KG1 (cell line): Measurements from ENCODE around the gene ARHGAP26.

Experiments used
- DNase-seq: peaks from one replicate; lab custom pipeline; 2025; lab: John Stamatoyannopoulos, UW

ARHGAP26 gene

GRCh38 chr5:142814122-142814521 is 43.9 kb downstream of the ARHGAP26 start:
- DNase-seq: no peak

DNA sequence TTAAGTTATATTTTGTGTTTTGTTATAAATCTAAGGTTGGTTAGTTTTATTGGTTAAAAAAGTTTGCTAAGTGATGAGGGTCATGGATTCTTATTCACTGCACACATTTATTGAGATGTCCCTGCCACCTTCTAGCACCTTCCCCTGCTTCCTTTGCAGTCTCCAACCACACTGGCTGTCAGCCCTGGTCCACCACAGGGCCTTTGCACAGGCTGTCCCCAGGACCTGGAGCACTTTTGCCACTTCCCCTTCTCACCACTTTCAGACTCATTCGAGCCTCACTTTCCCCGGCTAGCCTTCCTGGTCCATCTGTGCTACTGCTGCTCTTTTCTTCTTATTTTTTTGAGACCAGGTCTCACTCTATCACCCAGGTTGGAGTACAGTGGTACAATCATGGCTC is 45.3 kb downstream of the ARHGAP26 start:
- no peak for DNase-seq

GRCh38 chr5:142816531-142817430 is 46.6 kb downstream of the ARHGAP26 start:
- no peak for DNase-seq

DNA sequence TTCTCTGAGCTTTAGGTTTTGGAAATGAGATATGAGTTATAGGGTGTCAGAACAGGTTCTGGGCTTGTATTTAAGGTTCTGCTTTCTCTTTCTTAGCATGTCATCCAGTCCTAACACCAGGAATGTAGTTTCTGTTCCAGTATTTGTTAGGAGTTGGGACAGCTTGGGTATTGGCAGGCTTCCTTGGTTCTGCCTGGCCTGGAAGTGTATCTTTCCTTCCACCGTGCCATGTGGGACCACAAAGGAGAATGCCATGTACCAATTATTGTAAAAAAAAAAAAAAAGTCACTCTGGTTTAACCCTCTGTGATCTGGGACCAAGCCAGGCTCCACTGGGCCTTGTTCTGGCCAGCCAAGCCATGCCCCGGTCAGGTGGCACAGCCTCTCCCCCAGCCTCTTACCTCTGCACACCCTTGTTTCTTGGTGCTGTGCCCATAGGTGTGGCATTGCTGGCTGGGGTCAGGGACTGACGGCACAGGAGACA is 47.8 kb downstream of the ARHGAP26 start:
- DNase-seq: no peak

- DNase-seq: no peak
These were observed 49.1 kb downstream of the ARHGAP26 start for GRCh38 chr5:142819292-142819691.

DNA sequence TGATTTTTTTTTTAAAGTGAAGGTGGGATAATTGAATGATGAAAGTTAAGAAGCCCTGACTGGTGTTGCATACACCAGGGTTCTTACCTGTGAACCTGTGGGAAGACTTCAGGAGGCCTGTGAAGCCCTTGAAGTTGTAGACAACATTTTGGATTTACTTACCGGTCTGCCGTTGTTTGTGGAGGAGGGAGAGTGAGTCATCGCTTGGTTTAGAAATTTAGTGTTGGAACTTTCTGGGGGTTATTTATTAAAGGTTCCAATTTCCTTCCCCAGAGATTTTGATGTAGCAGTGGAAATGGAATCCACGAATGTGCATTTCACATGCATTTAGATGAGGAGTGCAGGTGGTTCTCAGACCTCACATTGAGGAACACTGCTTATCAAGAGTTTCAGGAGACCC is 49.6 kb downstream of the ARHGAP26 start:
- DNase-seq: no peak

DNA sequence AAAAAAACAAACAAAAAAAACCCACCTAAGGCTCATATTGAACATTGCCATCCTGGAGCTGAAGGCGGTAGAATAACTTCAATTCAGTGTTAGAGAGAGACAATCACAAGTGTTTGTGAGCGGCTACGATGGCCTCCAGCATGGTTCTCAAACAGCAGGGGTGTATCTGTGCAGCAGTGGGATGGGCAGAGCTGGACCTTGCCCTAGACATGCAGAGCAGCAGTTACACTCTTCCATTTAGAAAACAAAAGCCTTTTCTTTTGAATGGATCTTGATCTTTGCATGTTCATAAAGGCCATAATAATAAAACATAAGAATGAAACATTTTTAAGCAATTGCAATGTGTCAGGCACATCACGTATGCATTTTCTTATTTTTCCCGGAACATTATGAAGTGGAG is 50.3 kb downstream of the ARHGAP26 start:
- no peak for DNase-seq

DNA sequence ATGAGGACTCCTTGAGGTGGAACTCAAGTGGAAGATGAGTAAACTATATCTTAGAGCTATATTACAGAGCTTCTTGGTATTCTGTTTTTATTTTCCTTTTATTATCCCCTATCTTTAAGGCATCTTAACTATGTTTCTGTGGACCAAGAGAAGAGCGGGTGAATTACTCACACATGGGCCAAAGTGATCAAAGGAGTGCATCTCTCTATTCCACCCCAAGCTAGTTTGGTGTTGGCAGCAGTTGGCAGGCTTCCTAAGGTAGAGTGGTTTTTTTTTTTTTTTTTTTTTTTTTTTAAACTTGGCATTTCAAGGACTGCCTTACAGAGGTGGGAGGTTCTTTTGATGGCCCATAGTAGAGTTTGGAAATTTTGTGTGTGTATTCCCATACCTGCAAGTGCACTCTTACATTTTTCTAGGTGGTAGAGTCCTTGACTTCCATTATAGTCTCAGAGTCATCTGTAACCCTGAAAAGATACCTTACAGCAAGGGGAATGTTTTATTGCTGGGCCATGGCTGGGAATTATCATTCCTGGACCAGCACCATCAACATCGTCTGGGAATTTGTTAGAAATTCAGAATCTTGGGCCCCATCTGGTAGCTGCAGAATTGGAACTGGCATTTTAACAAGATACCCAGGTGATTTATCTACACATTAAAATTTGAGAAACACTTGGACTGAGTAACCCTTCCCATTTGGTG is 51.0 kb downstream of the ARHGAP26 start:
- no peak for DNase-seq

GRCh38 chr5:142821733-142822487 is 51.7 kb downstream of the ARHGAP26 start:
- no peak for DNase-seq

DNA sequence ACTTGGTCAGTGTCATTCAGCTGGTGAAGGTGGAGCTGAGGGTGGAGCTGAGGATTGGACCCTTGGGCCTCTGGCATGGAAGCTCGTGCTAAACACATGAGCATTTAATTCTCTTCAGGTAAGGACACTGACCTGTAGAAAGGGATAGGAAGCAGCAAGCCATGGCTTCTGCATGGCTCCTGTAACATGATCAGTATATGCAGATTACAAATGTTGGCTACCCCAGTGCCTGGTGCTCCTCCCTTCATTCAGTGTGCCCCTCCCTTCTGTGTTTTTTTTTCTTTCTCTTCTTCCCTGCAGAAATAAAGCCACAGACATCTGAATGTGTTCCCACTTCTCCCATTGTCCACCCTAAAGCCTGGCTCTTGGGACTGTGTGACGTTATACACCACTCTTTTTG is 52.9 kb downstream of the ARHGAP26 start:
- DNase-seq: no peak

- no peak for DNase-seq
These were observed 53.6 kb downstream of the ARHGAP26 start for GRCh38 chr5:142823806-142824205.

DNA sequence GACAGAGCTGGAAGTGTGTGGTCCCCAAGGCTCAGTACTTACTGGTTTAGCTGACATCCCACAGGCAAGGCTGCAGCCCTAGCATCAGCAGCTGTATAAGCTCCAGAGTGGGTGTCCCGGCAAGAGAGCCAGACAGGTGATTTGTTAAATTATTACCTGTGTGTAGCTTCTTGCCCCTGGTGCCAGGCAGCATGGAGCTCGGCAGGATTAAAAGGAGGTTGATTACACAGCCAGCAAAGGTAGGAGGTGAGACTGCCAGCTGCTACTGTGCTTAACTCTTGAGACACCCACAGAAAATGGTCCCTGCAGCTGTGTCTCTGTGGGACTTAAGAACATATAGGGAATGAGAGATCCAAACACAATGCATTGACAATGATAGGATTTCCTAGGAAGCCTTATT is 54.2 kb downstream of the ARHGAP26 start:
- DNase-seq: no peak

DNA sequence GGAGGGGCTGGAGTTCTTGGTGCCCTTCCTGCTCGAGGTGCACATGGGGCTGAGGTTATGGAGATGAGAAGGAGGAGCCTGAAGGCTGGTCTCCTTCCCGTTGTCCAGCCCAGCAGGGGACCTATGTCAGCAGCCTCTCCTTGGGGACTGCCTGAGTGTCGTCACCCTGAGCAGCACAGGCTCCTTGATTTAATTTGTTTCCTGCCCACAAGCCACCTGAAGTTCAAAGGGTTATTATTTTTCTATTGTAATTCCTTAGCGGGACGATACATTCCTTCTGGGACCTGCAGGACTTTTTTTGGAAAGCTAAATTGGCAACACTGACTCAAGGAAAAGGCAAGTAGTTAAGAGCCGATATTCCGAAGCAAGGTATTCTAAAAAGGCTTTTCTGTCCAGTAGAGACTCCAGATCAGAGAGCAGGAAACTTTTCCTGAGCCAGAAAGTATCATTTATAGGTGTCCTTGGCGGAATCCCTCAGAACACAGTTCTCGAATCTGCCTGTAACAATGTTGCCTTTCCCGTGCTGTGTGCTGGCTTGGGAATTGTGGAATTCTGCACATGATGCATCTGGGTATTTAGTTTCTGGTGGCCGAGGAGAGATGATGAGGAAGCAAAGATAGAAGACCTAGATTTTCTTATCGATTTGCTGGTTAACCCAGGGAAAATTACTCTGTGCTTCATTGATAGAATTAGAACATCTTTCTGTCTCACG is 55.4 kb downstream of the ARHGAP26 start:
- no peak for DNase-seq

DNA sequence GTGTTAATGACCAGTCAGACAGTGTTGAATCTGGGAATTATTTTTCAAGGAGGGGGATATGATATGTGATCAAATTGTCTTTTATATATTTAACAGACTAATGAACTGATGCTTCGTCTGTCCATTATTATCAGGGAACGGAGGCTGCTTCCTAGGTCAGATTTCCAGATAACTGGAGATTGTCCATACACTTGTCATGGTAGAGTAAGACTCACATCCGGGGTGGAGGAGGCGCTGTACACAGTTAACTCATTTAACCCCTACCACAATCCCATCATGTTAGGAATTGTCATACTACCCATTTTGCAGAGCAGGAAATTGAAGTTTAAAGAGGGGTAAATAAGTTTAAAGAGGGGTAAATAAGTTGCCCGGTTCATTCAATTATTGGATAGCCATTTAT is 55.9 kb downstream of the ARHGAP26 start:
- no peak for DNase-seq

DNA sequence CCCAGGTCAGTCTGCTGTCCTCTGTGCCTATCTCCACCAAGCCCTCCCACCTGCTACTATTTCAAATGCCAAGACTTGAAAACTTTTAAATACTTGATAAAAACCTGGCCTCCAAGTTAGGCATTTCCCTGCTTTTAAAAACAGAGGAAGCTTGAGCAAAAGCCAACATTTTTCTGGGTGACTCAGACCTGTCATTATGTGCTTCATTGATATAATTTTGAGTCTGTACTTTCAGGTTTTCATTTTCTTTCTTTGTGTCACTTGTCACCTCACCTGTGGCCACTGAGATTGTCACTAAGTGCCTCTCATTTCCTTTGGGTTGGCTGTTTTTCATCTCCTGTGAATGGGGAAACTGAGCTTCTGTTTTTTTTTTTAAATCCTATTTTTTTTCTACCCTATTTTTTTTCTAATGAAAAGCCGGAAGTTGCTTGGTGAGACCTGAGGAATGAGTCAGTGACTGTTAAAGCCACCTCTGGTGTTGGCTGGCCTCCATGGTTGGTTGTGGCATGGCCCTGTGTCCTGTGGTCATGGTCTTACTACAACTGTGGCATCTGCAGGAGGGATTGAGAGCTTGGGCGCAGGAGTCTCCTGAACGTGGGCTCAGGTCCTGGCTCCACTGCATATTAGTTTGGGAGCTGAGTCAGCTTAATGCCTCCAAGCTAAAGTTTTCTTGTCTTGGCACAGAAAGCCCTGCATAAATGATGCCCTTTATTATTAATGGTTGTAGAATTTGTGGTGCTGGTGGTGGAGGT is 56.7 kb downstream of the ARHGAP26 start:
- DNase-seq: no peak

DNA sequence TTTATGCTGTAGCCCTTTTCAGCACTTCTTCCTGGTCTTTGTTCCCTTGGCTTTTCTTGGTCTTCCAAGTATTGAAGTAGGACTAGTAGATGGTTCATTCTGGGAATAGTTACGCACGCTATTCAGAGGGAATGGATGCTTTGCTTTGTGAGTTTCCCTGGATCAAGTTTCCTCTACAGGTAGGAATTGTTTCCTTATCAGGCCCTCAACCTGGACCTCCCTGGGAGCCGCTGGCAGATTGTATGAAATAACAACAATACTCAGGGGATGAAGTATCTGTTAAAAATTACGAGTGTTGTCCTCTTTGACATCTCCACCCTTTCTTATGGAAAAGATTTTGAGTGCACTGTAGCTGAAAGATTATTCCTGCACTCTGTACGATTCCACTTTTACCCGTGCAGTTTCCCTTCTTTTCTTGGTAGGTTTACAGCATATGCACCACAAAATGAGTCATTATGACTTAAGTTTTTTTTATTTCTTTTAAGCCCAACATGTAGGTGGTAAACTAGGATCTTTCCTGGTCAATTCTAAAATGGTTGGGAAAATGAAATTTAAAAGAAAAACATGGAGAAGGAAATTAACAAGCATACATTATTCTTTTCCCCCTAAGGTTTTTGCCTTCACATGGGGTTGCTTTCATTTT is 57.9 kb downstream of the ARHGAP26 start:
- DNase-seq: no peak

GRCh38 chr5:142828797-142829535 is 58.8 kb downstream of the ARHGAP26 start:
- no peak for DNase-seq

- DNase-seq: no peak
These were observed 59.6 kb downstream of the ARHGAP26 start for GRCh38 chr5:142829801-142830220.

DNA sequence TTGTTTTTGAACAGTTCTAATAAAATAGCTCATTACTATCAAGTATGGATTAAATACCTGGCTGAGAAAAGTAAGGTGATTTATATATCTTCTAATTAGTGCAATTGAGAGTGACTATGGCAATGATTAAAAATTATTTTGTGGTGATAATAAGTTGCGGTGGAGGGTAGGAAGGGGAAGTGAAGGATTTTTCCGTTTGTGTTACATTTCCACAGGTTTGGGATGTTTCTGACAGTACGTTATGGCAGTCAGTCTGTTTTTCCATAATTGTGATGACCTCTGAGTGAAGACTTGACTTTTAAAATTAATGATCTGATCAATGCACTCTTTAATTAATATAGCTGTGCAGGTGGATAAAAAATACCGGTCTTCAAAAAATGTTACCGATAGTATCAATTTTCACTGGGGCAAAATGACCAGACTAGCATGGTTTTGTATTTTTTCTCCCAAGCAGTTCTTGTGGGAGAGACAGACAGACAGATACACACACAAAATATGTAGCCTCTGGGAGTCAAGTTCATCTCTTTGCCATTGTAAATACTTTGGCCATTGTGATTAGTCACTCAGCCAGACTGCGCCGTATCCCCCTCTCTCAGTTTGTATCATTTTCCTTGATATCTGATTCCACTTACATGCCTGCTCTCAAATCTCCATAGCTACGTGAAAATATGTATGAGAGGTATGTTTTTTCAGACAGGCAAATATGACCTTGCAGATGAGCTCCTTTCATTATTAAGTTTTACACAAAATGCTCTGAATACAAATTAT is 60.2 kb downstream of the ARHGAP26 start:
- DNase-seq: no peak
